A204.1 (cell line): ENCODE measurements around the gene XPNPEP3.
A peak's percentile ranks its signal among the peaks of the same experiment; 100 is the strongest.
"Not testable (repeated sequence)": the region's sequence is repeated elsewhere in the genome, so short reads cannot be mapped to it uniquely, and the experiment has no call there.

Experiments
- FAIRE-seq: peaks from 2 replicates; lab custom pipeline; 2012; peaks lifted over from hg19 to GRCh38; lab: Jason Lieb, UNC

XPNPEP3 gene

DNA sequence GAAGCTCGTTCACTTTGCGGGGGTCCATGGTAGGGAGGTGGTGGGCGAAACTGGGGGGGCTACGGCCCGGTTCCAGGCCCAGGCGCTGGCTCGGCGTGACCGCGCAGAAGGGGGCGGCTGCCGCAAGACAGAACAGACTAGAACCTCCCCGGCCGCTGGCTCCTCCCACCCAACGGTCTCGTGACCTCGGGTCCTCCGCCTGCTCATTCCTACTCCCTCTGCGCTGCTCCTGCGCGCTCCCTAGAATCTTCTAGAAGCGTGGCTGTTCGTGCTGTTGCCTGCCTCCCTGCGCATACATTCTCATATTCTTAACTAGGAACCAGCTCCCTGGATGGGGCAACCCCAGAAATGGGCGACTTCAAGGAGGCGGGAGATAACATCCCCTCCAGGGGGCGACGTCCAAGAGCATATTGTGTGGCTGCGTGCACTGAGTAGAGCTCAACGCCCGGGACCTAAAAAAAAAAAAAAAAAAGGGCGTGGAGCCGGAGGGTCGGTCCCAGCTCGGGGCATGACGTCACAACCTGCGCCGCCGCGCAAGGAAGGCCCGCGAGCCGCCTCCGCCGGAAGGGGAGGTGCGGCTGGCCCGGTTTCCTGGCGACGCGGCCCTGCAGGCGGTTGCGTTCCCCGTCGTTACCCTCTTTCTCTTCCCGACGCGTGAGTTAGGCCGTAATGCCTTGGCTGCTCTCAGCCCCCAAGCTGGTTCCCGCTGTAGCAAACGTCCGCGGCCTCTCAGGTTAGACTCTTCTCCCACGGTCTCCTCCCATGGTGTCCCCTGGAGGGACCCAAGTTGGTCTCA is at the start of gene XPNPEP3, which contains the start of gene ST13:
TSS of gene XPNPEP3 (plus strand) at position 636 of the 796 bp plus-strand sequence. CDS start at position 670, 34 bp downstream.
TSS of gene ST13 (minus strand) at position 127 of the 796 bp plus-strand sequence. CDS start at position 28, 99 bp downstream.
- peak; percentile 95 for FAIRE-seq

DNA sequence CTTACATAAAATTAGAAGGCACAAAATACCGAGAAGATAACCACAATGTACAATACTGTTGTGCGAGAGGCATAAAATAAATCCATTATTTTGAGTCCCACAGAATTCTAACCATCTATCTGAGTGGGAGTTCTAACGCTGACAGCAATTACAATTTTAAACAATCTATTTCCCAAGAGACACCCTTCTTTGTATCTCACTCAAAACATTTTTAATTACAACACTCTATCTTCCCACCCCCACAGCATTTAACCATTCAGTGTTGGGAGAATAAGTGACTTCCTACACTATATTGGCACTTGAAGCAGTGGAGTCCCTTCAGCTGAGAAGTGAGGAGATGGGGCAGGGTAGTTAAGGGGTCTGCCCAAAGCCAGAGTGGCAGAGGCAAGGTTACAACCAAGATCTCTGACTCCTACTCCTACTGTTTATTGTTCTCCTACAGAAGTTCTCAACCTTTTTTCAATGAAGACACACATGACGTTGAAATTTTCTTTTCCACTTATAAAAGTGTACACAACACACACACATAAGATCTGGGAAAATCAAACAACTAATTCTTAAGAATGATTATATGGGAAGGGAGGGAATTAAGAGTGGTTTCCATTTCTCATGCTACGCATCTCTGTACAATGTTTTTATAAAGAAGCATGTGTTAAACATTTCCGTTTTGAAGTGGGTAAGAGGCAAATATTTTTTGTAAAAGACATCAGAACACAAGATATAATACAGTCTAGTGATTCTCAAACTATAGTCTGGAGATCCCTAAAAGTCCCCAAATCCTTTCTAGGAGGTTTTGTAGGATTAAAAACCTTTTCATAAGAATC is 48.7 kb upstream of the XPNPEP3 start:
- no peak for FAIRE-seq

DNA sequence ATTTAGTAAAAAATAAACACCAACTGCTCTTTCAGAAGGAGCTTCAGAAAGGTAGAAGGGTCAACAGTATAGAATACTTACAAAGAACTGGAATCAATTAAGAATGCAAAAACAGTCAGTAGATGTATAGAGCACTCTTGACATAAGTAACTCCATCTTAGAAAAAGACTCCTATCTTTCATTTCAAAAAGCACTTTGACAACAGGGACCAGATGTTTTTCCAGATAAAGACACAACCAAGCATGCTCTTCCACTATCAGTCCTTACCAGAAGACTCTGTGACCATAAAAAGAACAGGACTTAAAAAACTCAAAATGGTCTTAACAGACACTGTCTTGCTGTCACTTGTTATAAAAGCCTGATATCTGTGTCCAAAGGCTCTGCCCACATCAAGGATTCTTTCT is 43.0 kb upstream of the XPNPEP3 start:
- no peak for FAIRE-seq

DNA sequence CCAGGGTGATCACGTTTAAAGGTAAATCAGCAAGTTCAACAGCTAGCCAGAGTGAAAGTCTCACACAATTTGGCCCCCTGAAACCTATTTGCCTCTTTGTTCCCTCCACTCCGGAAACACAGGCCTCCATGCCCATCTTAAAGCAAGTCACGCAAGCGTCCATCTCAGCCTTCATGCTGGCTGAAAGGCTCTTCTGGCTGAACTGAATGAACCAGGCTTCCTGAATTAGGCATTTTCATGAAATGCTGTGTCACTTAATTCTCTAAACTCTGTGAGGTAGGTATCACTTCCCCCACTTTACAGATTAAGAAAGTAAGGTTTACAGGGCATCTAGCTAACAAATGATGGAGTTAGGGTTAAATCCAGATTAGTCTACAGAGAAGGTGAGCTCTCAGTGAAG is 39.2 kb upstream of the XPNPEP3 start:
- no peak for FAIRE-seq

DNA sequence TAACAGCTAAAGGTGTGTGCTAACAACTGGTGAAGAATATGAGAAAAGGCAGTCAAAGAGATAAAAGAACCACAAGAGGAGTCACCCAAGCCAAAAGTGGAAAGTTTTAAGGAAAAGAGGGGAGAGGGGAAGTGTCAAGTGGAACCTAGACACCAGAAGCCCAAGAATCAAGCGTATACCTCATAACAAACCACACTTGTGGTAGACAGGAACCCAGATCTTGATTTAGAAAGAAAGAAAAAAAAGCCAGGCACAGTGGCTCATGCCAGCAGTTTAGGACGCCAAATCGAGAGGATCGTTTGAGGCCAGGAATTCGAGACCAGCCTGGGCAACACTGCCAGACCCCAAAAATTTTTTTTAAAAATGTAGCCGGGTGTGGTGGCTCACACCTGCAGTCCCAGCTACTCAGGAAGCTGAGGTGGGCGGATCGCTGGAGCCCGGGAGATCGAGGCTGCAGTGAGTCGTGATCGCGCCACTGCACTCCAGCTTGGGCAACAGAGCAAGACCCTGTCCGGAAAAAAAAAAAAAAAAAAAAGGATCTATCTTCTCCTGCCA is 38.7 kb upstream of the XPNPEP3 start:
- no peak for FAIRE-seq

DNA sequence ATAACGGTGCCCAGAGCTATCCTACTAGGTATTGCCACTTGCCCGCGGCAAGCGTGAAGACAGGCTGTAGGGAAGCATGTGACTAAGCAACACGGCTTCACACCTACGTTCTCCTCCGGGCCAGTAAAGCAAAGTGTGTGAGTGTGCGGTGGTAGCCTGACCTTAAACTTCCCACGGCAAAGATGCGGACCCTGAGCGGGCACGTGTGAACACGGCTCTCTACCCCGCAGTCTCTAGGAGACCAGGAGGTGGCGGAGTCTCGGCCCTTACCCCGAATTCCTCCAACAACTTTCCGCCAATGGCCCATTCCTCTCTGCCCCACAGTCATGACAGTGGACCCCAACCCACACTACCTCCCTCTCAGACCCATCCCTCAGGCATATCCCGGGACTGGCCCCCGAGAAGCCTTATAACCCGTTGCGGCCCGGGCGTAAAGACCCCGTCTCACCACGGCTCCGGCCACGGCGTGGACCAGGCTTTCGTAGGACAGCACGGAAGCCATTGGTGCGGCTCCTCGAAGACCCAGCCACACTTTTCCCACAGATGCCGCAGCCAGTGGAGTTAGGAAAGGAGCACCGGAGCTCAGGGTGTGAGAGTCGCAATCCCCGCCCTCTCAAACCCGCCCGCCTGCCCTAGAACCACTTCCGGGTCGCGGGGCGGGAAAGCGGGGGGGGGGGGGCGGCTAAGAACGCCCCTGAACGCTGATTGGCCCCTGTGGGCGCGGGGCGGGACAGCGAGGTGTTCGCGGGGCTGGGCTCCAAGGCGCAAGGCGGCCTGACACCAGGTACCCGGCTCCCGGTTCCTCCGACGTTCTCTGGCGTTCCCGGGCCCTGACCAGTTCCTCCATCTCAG is 38.0 kb upstream of the XPNPEP3 start, which contains the start of gene SLC25A17:
TSS of gene SLC25A17 (minus strand) at position 600 of the 852 bp plus-strand sequence. CDS start at position 502, 98 bp downstream.
- no peak for FAIRE-seq

DNA sequence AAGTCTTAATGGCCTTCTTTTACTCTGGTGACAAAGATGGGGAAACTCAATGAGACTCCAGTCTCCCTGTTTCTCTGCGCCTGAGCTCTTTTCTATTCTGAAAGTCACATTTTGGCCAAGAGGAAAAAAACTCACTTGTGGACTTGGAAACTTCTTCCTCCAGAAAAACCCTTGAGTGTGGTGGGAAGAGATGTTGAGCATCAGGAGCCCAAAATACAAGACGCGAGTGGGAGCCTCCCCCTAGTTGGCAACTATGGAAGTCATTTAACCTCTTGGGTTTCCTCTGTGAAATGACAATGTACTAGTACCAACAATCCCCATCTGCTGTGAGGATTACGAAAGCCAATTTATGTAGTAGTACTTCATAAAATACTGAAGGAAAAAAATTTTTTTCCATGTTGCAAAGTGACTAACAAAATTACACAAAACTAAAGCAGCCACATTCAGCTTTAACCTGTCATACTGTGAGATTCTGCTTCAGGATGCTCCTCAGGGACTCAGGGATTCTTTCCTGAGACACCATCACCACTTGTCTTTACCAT is 37.3 kb upstream of the XPNPEP3 start:
- no peak for FAIRE-seq

DNA sequence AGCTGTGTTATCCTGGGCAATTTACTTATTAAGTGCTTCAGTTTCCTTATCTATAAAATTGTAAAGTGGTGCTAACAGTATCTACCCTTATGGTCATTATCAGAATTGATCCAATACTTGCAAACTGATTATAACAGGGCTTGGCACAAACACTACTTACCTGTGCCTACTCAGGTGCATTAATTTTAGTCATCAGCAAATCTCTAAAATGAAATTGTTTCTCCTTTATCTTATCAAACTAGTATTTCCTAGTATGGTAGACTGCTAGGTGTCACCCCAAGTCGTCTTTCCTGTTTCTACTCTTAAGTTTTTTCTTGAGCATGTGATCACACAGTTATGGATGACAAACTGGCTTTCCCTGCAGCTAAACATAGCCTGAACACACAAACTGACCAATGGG is 33.5 kb upstream of the XPNPEP3 start:
- no peak for FAIRE-seq

DNA sequence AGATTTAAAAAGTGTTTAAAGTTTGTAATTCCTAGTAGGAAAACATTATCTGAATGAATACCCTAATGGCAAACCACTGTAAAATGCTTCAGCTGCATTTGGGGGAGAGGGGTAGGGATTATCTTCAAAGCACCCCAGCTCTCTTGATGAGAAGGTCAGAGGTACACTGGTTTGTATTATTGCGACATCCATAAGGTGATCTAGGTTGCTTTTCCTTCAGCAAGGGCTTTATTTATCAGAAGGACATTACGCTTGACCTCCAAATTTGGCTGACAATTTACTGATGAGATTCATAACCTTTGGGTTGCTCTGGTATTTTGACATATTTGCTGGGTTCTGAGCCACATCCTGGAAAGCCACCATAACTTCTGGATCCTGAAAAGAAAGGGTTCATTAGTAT is 30.7 kb upstream of the XPNPEP3 start:
- FAIRE-seq, result not testable (repeated sequence)

DNA sequence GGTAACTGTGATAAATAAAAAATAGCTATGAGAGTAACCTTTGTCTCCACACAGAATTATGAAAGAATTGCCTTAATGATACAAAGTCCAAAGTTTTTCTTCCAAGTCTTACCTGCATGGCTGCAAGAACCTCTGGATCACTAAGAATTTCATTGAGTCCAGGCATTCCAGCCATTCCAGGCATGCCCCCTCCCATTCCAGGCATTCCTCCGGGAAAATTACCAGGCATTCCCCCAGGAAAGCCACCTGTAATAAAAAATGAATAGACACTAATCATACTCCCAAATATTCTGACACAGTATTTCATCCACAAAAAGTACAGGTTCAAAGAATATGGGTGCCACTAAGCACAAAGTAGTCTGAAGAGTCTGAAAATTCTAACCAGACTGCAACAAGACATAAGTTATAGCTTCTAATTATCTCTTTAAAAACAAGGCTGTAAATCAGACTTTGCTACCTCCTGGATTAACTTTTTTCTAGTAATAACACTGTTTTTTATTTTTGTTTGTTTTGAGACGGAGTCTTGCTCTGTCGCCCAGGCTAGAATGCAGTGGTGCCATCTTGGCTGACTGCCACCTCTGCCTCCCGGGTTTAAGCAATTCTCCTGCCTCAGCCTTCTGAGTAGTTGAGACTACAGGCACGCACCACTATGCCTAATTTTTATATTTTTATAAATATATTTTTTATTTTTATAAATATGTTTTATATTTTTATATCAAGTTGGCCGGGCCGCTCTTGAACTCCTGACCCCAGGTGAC is 29.8 kb upstream of the XPNPEP3 start:
- no peak for FAIRE-seq

DNA sequence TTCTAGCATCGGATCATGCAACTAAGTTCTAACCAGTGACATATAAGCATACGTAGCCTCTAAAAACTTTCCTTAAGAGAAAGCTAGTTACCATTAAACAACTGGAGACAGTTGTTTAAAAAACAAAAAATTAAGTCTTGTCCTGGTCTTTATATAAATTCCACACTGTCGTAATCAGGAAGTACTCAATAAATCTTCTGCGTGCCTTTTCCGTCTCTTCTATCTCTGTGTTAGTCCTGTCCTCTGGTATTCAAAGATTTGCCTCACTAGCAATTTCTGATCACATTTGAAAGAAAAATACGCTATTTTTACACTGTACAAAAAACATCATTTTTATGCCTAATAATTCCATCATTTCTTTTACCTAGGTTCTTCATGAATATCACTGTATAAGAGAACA is 27.8 kb upstream of the XPNPEP3 start:
- FAIRE-seq, result no peak

DNA sequence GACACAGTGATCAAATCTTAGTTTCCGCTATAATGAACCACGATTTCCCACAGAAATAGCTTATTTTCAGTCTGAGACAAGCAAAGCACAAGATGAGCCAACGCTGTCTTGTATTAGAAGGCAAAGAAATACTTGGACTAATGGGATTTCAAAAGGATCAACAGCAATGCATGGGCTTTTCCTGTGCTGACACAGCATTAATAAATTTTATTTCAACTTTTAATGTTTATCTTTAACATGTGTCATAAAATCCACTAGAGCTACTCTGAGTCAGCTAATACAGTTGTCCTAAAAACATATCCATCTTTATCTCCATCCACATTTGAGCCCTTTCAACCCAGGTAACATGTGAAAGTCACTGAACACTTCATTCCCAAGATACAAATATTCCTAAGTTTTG is 22.3 kb upstream of the XPNPEP3 start:
- FAIRE-seq, result no peak

DNA sequence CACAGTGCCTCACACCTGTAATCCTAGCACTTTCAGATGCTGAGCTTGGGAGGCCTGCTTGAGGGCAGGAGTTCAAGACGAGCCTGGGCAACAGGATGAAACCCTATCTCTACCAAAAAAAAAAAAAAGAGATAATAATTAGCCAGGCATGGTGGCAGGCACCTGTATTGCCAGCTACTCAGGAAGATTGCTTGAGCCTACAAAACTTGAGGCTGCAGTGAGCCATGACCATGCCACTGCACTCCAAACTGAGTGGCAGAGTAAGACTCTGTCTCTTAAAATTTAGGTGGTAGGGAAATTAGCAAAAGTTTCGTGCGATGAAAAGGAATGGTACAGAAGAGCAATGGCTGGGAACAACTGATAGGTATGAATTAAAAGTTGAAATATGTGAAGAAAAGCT is 18.5 kb upstream of the XPNPEP3 start:
- FAIRE-seq, result no peak

DNA sequence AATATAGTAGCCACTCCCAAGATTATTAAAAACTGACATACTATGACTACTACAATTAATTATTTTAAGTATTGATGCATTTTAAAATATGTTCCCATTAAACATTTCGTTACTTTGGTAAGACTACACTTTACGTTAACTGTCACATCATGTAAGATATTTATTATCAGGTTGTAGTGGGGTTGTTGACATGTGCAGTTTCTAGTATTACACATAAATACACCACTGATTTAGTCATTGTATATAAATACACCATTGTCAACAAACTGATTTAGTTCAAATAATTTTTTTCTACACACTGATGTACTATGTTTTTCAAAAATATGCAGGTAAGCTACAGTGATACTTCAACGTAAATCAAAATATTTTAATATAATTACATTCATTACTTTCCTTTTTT is 12.0 kb upstream of the XPNPEP3 start:
- no peak for FAIRE-seq

DNA sequence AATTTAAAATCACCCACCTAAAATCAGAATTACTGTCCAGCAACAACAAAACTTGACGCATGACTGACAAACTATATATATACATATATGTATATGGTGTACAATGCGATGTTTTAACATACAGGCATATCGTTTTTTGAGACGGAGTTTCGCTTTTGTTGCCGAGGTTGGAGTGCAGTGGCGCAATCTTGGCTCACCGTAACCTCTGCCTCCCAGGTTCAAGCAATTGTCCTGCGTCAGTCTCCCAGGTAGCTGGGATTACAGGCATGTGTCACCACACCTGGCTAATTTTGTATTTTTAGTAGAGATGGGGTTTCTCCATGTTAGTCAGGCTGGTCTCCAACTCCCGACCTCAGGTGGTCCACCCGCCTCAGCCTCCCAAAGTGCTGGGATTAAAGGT is 11.1 kb upstream of the XPNPEP3 start:
- not testable (repeated sequence) for FAIRE-seq

DNA sequence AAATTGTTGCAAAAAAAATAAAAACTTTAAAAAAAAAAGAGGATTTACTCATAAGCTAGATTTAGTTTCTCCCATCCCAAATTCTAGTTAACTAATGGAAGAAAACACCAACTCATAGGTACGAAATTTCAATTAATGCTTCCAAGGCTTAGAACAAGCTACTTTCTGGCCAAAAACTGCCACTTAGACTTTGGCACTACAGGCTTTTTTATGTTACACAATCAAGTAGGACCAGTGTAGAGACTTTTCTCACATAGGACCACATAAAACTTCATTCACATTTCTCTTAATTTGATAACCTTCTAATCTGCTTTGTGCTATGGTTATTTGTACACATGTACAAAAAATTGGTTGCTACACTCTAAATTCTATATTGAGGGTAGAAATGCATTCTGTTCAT is 3.6 kb upstream of the XPNPEP3 start:
- FAIRE-seq, result no peak

DNA sequence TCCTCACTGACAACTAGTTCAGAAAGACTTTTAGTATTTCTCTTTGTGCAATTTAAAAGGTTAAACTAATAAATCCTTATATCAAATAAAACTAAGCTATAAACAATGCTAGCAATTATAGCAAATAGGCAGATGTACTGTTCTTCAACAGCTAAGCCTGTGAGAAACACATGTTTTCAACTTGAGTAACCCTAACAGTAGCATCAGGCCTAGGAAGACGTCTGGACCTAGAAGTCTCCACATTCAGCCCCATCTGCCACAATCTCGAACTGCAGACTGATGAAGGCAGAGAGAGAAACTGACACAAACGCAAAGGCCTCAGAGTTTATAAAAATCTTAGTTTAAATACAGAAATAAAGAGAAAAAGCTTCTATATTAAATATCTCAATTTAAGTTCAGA is 3.0 kb upstream of the XPNPEP3 start:
- no peak for FAIRE-seq

DNA sequence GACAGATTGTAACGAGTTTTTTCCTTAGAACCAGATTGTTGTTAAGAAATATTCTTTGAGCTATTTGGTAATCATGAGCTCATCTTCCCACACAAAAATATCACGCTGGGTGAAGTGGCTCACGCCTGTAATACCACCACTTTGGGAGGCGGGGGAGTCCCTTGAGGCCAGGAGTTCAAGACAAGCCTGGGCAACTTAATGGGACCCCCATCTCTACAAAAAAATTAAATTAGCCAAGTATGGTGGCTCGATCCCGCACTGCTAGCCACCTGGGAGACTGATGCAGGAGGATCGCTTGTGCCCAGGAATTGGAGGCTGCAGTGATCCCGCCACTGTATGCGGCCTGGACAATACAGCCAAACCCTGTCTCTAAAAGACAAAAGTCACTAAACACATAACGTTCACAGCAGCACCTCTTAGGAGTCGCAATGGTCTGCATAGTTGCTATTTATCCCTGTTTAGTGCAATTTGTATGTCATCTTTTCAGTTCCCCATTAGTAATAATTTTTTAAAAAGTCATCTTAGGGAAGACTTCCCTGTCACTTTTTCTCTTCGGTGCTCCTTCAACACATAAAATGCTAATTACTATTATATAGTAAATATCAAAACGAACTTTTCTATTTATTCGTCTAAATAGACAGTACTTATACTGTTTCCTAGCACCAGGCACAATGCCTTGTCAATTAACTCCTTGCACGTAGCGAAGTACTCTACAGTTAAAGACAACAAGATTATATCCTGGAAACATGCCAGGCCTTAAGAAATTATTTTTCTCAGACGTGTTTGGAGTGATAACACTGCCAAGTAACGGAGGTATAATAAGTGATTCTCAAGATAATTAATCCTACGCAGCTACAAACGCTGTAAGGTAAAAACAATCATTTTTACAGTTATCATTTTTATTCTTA is 1.6 kb upstream of the XPNPEP3 start:
- FAIRE-seq, result no peak

DNA sequence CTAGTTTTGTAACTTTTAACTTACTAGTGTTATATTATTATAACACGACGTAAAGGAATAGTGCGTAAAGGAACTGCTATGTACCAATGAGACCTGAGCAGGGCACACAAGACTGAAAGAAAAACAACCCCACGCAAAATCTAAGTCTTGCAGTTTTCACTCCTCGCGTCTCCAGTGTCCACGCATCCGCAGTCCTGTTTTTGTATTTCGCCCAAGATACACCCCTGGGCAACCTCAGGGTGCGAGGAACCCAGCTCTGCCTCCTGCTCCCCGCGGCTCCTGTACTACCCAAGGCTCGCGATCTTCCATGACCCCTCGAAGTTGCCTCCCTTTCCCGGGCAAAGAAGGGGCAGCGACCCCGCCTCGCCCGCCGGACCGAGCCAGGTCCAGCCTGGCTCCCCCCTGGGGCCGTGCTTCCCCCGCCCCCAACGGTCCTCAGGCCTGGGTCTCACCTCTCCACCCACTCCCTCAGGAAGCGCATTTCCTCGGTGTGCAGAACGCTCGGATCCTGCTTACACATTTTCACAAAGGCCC is 902 bp upstream of the XPNPEP3 start:
- no peak for FAIRE-seq
